ENCODE measurements around the gene PJVK. TPM values are rescaled to one million over a fixed set of nuclear protein-coding genes. Genes with fewer than 3 reads are reported as not detected.

PJVK gene
- total and polyA plus RNA-seq, 9 of the 15 experiments (the other 6 are each of a cell fraction or from before 2014, with no cell fraction given): 0.11 to 1.5 (median 0.73) TPM

- TF ChIP-seq, protein P1, sequence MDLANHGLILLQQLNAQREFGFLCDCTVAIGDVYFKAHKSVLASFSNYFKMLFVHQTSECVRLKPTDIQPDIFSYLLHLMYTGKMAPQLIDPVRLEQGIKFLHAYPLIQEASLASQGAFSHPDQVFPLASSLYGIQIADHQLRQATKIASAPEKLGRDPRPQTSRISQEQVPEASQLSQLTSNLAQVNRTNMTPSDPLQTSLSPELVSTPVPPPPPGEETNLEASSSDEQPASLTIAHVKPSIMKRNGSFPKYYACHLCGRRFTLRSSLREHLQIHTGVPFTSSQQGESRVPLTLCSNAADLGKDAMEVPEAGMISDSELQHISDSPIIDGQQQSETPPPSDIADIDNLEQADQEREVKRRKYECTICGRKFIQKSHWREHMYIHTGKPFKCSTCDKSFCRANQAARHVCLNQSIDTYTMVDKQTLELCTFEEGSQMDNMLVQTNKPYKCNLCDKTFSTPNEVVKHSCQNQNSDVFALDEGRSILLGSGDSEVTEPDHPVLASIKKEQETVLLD (IDR thresholded peaks at IDR 0.05): 0 out of 2 replicates have a peak, but pooled peaks have one; percentile 27
- TF ChIP-seq XRCC4 (IDR thresholded peaks at IDR 0.05; ENCODE audit: extremely low read depth, insufficient read depth, insufficient read length) (no peak), ZNF444 (CRISPR knock-in tag; IDR thresholded peaks at IDR 0.05) (0 out of 2 replicates have a peak, but pooled peaks have one; percentile 39), NFATC3 (IDR thresholded peaks at IDR 0.05) (peak; percentile 29; the same call in 1 of the 2 replicates), BRF1 (IDR thresholded peaks at IDR 0.05; ENCODE audit: borderline replicate concordance, extremely low read depth, insufficient read length) (no peak), ZNF274 (IDR thresholded peaks at IDR 0.05; ENCODE audit: borderline replicate concordance, low read depth, low read length) (no peak), TARDBP (IDR thresholded peaks at IDR 0.05) (peak; percentile 81), TRIM28 (IDR thresholded peaks at IDR 0.05) (no peak; the same call in 1 of the 2 replicates), ZNF717 (CRISPR knock-in tag; IDR thresholded peaks at IDR 0.05) (no peak), CREB3 (tag; conservative IDR thresholded peaks at IDR 0.05; ENCODE audit: low read depth) (peak; percentile 21; the same call in 1 of the 2 replicates), RBM34 (IDR thresholded peaks at IDR 0.05; ENCODE audit: borderline replicate concordance, insufficient read depth, low read length) (no peak), ARID2 (IDR thresholded peaks at IDR 0.05) (0 out of 2 replicates have a peak, but pooled peaks have one; percentile 8), DACH1 (IDR thresholded peaks at IDR 0.05; ENCODE audit: partially characterized antibody) (no peak), ZNF174 (CRISPR knock-in tag; IDR thresholded peaks at IDR 0.05) (no peak), SIRT6 (IDR thresholded peaks at IDR 0.05; ENCODE audit: low read depth, low read length) (no peak), ZNF740 (CRISPR knock-in tag; IDR thresholded peaks at IDR 0.05) (no peak), ZNF740 (tag; IDR thresholded peaks at IDR 0.05) (no peak), GATAD2B (IDR thresholded peaks at IDR 0.05; ENCODE audit: borderline replicate concordance) (peak; percentile 87)
- TF ChIP-seq, protein P2, sequence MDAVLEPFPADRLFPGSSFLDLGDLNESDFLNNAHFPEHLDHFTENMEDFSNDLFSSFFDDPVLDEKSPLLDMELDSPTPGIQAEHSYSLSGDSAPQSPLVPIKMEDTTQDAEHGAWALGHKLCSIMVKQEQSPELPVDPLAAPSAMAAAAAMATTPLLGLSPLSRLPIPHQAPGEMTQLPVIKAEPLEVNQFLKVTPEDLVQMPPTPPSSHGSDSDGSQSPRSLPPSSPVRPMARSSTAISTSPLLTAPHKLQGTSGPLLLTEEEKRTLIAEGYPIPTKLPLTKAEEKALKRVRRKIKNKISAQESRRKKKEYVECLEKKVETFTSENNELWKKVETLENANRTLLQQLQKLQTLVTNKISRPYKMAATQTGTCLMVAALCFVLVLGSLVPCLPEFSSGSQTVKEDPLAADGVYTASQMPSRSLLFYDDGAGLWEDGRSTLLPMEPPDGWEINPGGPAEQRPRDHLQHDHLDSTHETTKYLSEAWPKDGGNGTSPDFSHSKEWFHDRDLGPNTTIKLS (IDR thresholded peaks at IDR 0.05; ENCODE audit: borderline replicate concordance, low read depth): peak; percentile 96
- TF ChIP-seq, protein P3, sequence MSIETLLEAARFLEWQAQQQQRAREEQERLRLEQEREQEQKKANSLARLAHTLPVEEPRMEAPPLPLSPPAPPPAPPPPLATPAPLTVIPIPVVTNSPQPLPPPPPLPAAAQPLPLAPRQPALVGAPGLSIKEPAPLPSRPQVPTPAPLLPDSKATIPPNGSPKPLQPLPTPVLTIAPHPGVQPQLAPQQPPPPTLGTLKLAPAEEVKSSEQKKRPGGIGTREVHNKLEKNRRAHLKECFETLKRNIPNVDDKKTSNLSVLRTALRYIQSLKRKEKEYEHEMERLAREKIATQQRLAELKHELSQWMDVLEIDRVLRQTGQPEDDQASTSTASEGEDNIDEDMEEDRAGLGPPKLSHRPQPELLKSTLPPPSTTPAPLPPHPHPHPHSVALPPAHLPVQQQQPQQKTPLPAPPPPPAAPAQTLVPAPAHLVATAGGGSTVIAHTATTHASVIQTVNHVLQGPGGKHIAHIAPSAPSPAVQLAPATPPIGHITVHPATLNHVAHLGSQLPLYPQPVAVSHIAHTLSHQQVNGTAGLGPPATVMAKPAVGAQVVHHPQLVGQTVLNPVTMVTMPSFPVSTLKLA (conservative IDR thresholded peaks at IDR 0.05): peak; percentile 90 to 92
- TF ChIP-seq, protein P4, sequence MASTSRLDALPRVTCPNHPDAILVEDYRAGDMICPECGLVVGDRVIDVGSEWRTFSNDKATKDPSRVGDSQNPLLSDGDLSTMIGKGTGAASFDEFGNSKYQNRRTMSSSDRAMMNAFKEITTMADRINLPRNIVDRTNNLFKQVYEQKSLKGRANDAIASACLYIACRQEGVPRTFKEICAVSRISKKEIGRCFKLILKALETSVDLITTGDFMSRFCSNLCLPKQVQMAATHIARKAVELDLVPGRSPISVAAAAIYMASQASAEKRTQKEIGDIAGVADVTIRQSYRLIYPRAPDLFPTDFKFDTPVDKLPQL (IDR thresholded peaks at IDR 0.05; ENCODE audit: extremely low read depth, insufficient read length): no peak
Measured at GRCh38 chr2:178478439-178479274, 27.5 kb downstream of the PJVK start, which contains the start of gene FKBP7 (continued).

All from K562 (cell line).